B cell (primary cell): ENCODE data around the gene PIP4P1. TPM values are rescaled to one million over a fixed set of nuclear protein-coding genes. Genes with fewer than 3 reads are reported as not detected.

Experiments
- ATAC-seq: fragments of 200-7000 bp; cut with Tn5 transposase; one replicate; pipeline ENCODE4 v1.10.0; 2021; ENCODE audit warnings: low read depth, mild to moderate bottlenecking, moderate number of reproducible peaks, moderate library complexity
- CTCF ChIA-PET: fragments of 350-600 bp; sonication (Branson Sonifier 250); formaldehyde crosslinking; loops from one replicate; lab custom pipeline; 2021; ENCODE audit warnings: antibody characterized with exemption, inconsistent platforms; lab: Charles Lee
- POLR2A ChIA-PET: fragments of 350-600 bp; sonication (Branson Sonifier 250); formaldehyde crosslinking; loops from one replicate; lab custom pipeline; 2021; ENCODE audit warnings: antibody characterized with exemption; lab: Charles Lee
- DNase-seq: peaks from one replicate; pipeline ENCODE4 v3.0.0; 2013
- H2AFZ ChIP-seq: 2 replicates; pipeline ENCODE4 v1.6.1; 2012; ENCODE audit warnings: mild to moderate bottlenecking, low read depth, low read length; ENCODE audit not compliant: insufficient read depth, poor library complexity, severe bottlenecking
- H3K27ac ChIP-seq, 2 donors: 1 replicate in 1 of 2; 2 replicates in 1 of 2; pipeline ENCODE4 v1.5.1; 2012 to 2013; ENCODE audit warnings: low read length in 2 of 2, mild to moderate bottlenecking in 2 of 2, moderate library complexity in 1 of 2
- H3K27me3 ChIP-seq, 4 experiments: fragments of 200-600 bp in 1 of 4; sonication (generic) in 1 of 4; replicated peaks in 1 of 4; 1 replicate in 2 of 4; 2 replicates in 2 of 4; pipeline versions ENCODE4 v1.6.1 to v1.7.0; 2013 to 2016; ENCODE audit warnings: low read length in 3 of 4, mild to moderate bottlenecking in 2 of 4, mixed read lengths in 1 of 4, moderate library complexity in 1 of 4; ENCODE audit not compliant: insufficient read depth in 4 of 4, control insufficient read depth in 3 of 4; ENCODE audit errors: control extremely low read depth in 1 of 4
- H3K36me3 ChIP-seq, 2 experiments: replicated peaks in 1 of 2; 1 replicate in 1 of 2; 2 replicates in 1 of 2; pipeline versions ENCODE4 v1.6.1 to v1.7.1; 2013; ENCODE audit warnings: low read length in 1 of 2; ENCODE audit not compliant: insufficient read depth in 2 of 2, control insufficient read depth in 1 of 2; ENCODE audit errors: control extremely low read depth in 1 of 2, extremely low read depth in 1 of 2
- H3K4me1 ChIP-seq, 2 donors: fragments of 200-600 bp in 1 of 2; sonication (generic) in 1 of 2; 1 replicate in 1 of 2; 2 replicates in 1 of 2; pipeline versions ENCODE4 v1.5.1 to v1.6.1; 2013 to 2017; ENCODE audit warnings: low read length in 2 of 2; ENCODE audit not compliant: control insufficient read depth in 2 of 2, insufficient read depth in 2 of 2
- H3K4me2 ChIP-seq: replicated peaks from 2 replicates; pipeline ENCODE3; 2012; ENCODE audit warnings: mild to moderate bottlenecking, low read depth, low read length; ENCODE audit not compliant: poor library complexity, severe bottlenecking
- H3K4me3 ChIP-seq, 5 experiments: fragments of 200-600 bp in 1 of 5; sonication (generic) in 1 of 5; 1 replicate in 3 of 5; 2 replicates in 2 of 5; pipeline versions ENCODE4 v1.5.1 to v1.7.0; 2011 to 2016; ENCODE audit warnings: low read length in 4 of 5, mild to moderate bottlenecking in 4 of 5, low read depth in 2 of 5, control low read depth in 1 of 5, moderate library complexity in 1 of 5; ENCODE audit not compliant: insufficient read depth in 1 of 5; ENCODE audit errors: control extremely low read depth in 1 of 5, extremely low read depth in 1 of 5
- H3K79me2 ChIP-seq: fragments of 200-600 bp; sonication (generic); one replicate; pipeline ENCODE4 v1.6.0; 2016; ENCODE audit warnings: low read length; ENCODE audit not compliant: control insufficient read depth, insufficient read depth
- H3K9ac ChIP-seq: fragments of 200-600 bp; sonication (generic); 2 replicates; pipeline ENCODE4 v1.6.1; 2017; ENCODE audit warnings: mild to moderate bottlenecking, low read length, moderate library complexity
- H3K9me3 ChIP-seq, 3 donors: one replicate each; pipeline versions ENCODE4 v1.6.1 to v1.7.1; 2013; ENCODE audit warnings: low read length in 2 of 3; ENCODE audit not compliant: control insufficient read depth in 2 of 3, insufficient read depth in 1 of 3; ENCODE audit errors: control extremely low read depth in 1 of 3
- H4K20me1 ChIP-seq: 2 replicates; pipeline ENCODE4 v1.6.0; 2012; ENCODE audit warnings: mild to moderate bottlenecking, low read length; ENCODE audit not compliant: insufficient read depth, control insufficient read depth, poor library complexity, severe bottlenecking
- H3K27ac Mint-ChIP-seq: one replicate; pipeline ENCODE4 v1.8.0; 2021; ENCODE audit warnings: mixed read lengths
- H3K27me3 Mint-ChIP-seq: one replicate; pipeline ENCODE4 v1.8.0; 2021; ENCODE audit warnings: mixed read lengths
- H3K4me1 Mint-ChIP-seq: one replicate; pipeline ENCODE4 v1.8.0; 2021; ENCODE audit warnings: mixed read lengths
- H3K4me3 Mint-ChIP-seq: one replicate; pipeline ENCODE4 v1.8.0; 2021; ENCODE audit warnings: mixed read lengths
- H3K9me3 Mint-ChIP-seq: one replicate; pipeline ENCODE4 v1.8.0; 2022; ENCODE audit warnings: mixed read lengths; ENCODE audit not compliant: insufficient read depth
- CTCF ChIP-seq: fragments of 200-600 bp; IDR thresholded peaks from one replicate; pipeline ENCODE4 v1.8.0; 2022; ENCODE audit warnings: antibody characterized with exemption, mild to moderate bottlenecking
- EZH2 ChIP-seq: IDR thresholded peaks from 2 replicates; pipeline ENCODE4 v1.6.1; 2012; ENCODE audit warnings: borderline replicate concordance, low read depth, mild to moderate bottlenecking, moderate library complexity, low read length; ENCODE audit not compliant: insufficient read depth, poor library complexity, severe bottlenecking
- WGBS: methylation state at CpG from one replicate; pipeline ENCODE4 v1.1.5; 2013; ENCODE audit warnings: missing lambda C conversion rate; ENCODE audit not compliant: insufficient coverage; 5-methylcytosine and 5-hydroxymethylcytosine counted together
- intact Hi-C: fragments of 100-400 bp; cut with micrococcal nuclease; formaldehyde crosslinking; loops from one replicate; pipeline ENCODE4 v1.10.0; 2022
- polyA plus RNA-seq: library from polyadenylated mRNA; depleted of rRNA; stranded (reverse); fragments of >200 nt; gene quantifications from 2 replicates; pipeline ENCODE4 v1.2.3, GENCODE V29; 2012
- total RNA-seq, 2 donors: library from RNA; stranded (reverse); fragments of 120-200 nt in 1 of 2; gene quantifications; 1 replicate in 1 of 2; 2 replicates in 1 of 2; pipeline versions ENCODE4 v1.2.3 to v1.2.4, GENCODE V29; 2013 to 2022

PIP4P1 gene
- total and polyA plus RNA-seq, 2 donors (not counting 1 experiment from before 2014, with no cell fraction given), result 97.5 to 183 TPM

- Histone ChIP-seq H4K20me1 (no peaks in the 10 kb centered on the region), H3K27me3 (no peaks in the 10 kb centered on the region), H2AFZ (no peak overlapping the region), H3K9me3 (no peaks in the 10 kb centered on the region), H3K27ac (no peak overlapping the region), H3K9ac (no peak overlapping the region), H3K79me2 (no peaks in the 10 kb centered on the region), H3K4me1 (peaks cover 46 to 52% of the 10 kb centered on the region in 2 donors), H3K36me3 (no peaks in the 10 kb centered on the region), H3K4me2 (no peak overlapping the region), H3K4me3 (no peak overlapping the region)
- Mint-ChIP-seq H3K27ac (no peak overlapping the region), H3K4me3 (no peak overlapping the region), H3K4me1 (peaks cover 66% of the 10 kb centered on the region), H3K9me3 (no peaks in the 10 kb centered on the region), H3K27me3 (no peaks in the 10 kb centered on the region)
- WGBS, result 87% methylated on average over 8 of the region's 8 CpGs
- CTCF ChIA-PET, result no interaction called here
- ATAC-seq (no peak), DNase-seq (no peak)
- intact Hi-C loops, result loop anchor here (5.0 kb wide), 1 partner anchor 37 kb away; no protein-coding TSS in a partner anchor
- POLR2A ChIA-PET, result interaction anchor here (1.2 kb wide), 1 partner anchor 25 kb away, joined by 3 read pairs; no protein-coding TSS in a partner anchor
- TF ChIP-seq EZH2 (no peak), CTCF (no peak)
Measured at GRCh38 chr14:20494935-20495766, 33.9 kb upstream of the PIP4P1 start.

GRCh38 chr14:20493634-20494033 is 32.4 kb upstream of the PIP4P1 start:
- Histone ChIP-seq H3K9ac (no peak overlapping the region), H2AFZ (no peak overlapping the region), H3K36me3 (no peaks in the 10 kb centered on the region), H3K9me3 (no peaks in the 10 kb centered on the region), H3K4me3 (no peak overlapping the region), H4K20me1 (no peaks in the 10 kb centered on the region), H3K79me2 (no peaks in the 10 kb centered on the region), H3K27me3 (no peaks in the 10 kb centered on the region), H3K27ac (no peak overlapping the region), H3K4me2 (peak overlapping the region; percentile 30), H3K4me1 (peaks cover 59 to 65% of the 10 kb centered on the region in 2 donors)
- no peak for TF ChIP-seq EZH2
- TF ChIP-seq CTCF, result no peak
- peaks cover 64% of the 10 kb centered on the region for H3K4me1 Mint-ChIP-seq
- ATAC-seq, result no peak
- peak; percentile 37 for DNase-seq
- intact Hi-C loops, result loop anchor here (5.0 kb wide), 1 partner anchor 39 kb away; no protein-coding TSS in a partner anchor
- no peaks in the 10 kb centered on the region for H3K27me3 Mint-ChIP-seq
- H3K27ac Mint-ChIP-seq, result peak overlapping the region; percentile 81
- H3K9me3 Mint-ChIP-seq, result no peaks in the 10 kb centered on the region
- peak overlapping the region; percentile 64 for H3K4me3 Mint-ChIP-seq
- POLR2A ChIA-PET, result no interaction called here
- CTCF ChIA-PET, result interaction anchor here (1.1 kb wide), 1 partner anchor 167 kb away, joined by 5 read pairs; no protein-coding TSS in a partner anchor
- no CpG with 5 or more reads among the region's 2 CpGs for WGBS
